IMR-90 (cell line): ENCODE results near the gene ST3GAL4. TPM values are rescaled to one million over a fixed set of nuclear protein-coding genes. Genes with fewer than 3 reads are reported as not detected.

ENCODE experiments used
- ATAC-seq: fragments of 200-7000 bp; cut with Tn5 transposase; 2 replicates; pipeline ENCODE4 v1.9.1; 2020; ENCODE audit warnings: low read depth, mild to moderate bottlenecking, moderate library complexity
- BruUV-seq: library from RNA; stranded (reverse); fragments of 400-500 nt; replicated peaks from 2 replicates; lab custom pipeline; 2021; lab: Mats Ljungman, UMichigan
- CTCF ChIA-PET: fragments of 300-600 bp; formaldehyde crosslinking; extraction: SDS; loops from one replicate; lab custom pipeline; 2021; ENCODE audit warnings: antibody characterized with exemption; lab: Yijun Ruan, JAX
- POLR2A ChIA-PET: fragments of 300-600 bp; sonication (Branson Sonifier 250); formaldehyde crosslinking; loops from one replicate; lab custom pipeline; 2022; ENCODE audit warnings: antibody characterized with exemption; ENCODE audit not compliant: unreplicated experiment; lab: Charles Lee
- DNase-seq: peaks from one replicate; pipeline ENCODE4 v3.0.0; 2013
- H2AFZ ChIP-seq: replicated peaks from 2 replicates; pipeline ENCODE3; 2013; ENCODE audit warnings: low read length, mild to moderate bottlenecking; ENCODE audit not compliant: poor library complexity
- H2AK5ac ChIP-seq: 2 replicates; pipeline ENCODE4 v1.6.1; 2013; ENCODE audit warnings: low read depth, low read length, inconsistent platforms
- H2AK9ac ChIP-seq: replicated peaks from 2 replicates; pipeline ENCODE3; 2013; ENCODE audit warnings: mild to moderate bottlenecking, low read depth, low read length, moderate library complexity; ENCODE audit not compliant: poor library complexity
- H2BK120ac ChIP-seq: 2 replicates; pipeline ENCODE4 v1.6.1; 2013; ENCODE audit warnings: low read depth, low read length, inconsistent platforms
- H2BK15ac ChIP-seq: 3 replicates; pipeline ENCODE4 v1.6.1; 2013; ENCODE audit warnings: low read depth, low read length, inconsistent platforms
- H2BK20ac ChIP-seq: 2 replicates; pipeline ENCODE4 v1.6.1; 2013; ENCODE audit warnings: low read depth, mild to moderate bottlenecking, inconsistent platforms, low read length, moderate library complexity
- H2BK5ac ChIP-seq: 2 replicates; pipeline ENCODE4 v1.6.1; 2013; ENCODE audit warnings: mild to moderate bottlenecking, low read depth, low read length, inconsistent platforms; ENCODE audit not compliant: poor library complexity, severe bottlenecking
- H3K14ac ChIP-seq: replicated peaks from 2 replicates; pipeline ENCODE4 v1.6.1; 2013; ENCODE audit warnings: low read depth, low read length, inconsistent platforms
- H3K18ac ChIP-seq: 2 replicates; pipeline ENCODE4 v1.6.1; 2013; ENCODE audit warnings: low read depth, low read length, control low read depth
- H3K23ac ChIP-seq: 2 replicates; pipeline ENCODE4 v1.6.1; 2013; ENCODE audit warnings: low read depth, low read length, inconsistent platforms
- H3K27ac ChIP-seq: 2 replicates; pipeline ENCODE4 v1.5.1; 2013; ENCODE audit warnings: mild to moderate bottlenecking, control low read depth, low read length; ENCODE audit not compliant: insufficient read depth
- H3K27me3 ChIP-seq: 2 replicates; pipeline ENCODE4 v1.6.1; 2013; ENCODE audit warnings: low read length; ENCODE audit not compliant: control insufficient read depth, insufficient read depth
- H3K36me3 ChIP-seq: 2 replicates; pipeline ENCODE4 v1.6.1; 2013; ENCODE audit warnings: low read length, mixed read lengths; ENCODE audit not compliant: control insufficient read depth, insufficient read depth
- H3K4ac ChIP-seq: 2 replicates; pipeline ENCODE4 v1.6.1; 2013; ENCODE audit warnings: low read depth, low read length, inconsistent platforms
- H3K4me1 ChIP-seq: 2 replicates; pipeline ENCODE4 v1.6.1; 2013; ENCODE audit warnings: low read length, mixed read lengths; ENCODE audit not compliant: control insufficient read depth, insufficient read depth
- H3K4me2 ChIP-seq: 2 replicates; pipeline ENCODE4 v1.6.1; 2013; ENCODE audit warnings: low read depth, mild to moderate bottlenecking, control low read depth, low read length, moderate library complexity
- H3K4me3 ChIP-seq: 2 replicates; pipeline ENCODE4 v1.5.1; 2013; ENCODE audit warnings: low read depth, mild to moderate bottlenecking, control low read depth, low read length, moderate library complexity; ENCODE audit not compliant: insufficient read depth
- H3K56ac ChIP-seq: 2 replicates; pipeline ENCODE4 v1.6.1; 2013; ENCODE audit warnings: low read length, inconsistent platforms; ENCODE audit not compliant: insufficient read depth; ENCODE audit errors: extremely low read depth
- H3K79me1 ChIP-seq, 2 experiments: 2 replicates each; pipeline ENCODE4 v1.6.1; 2013; ENCODE audit warnings: low read length in 2 of 2, inconsistent platforms in 1 of 2, low read depth in 1 of 2
- H3K9ac ChIP-seq: 2 replicates; pipeline ENCODE4 v1.6.1; 2013; ENCODE audit warnings: low read depth, low read length, control low read depth
- H3K9me1 ChIP-seq: 2 replicates; pipeline ENCODE4 v1.6.1; 2013; ENCODE audit warnings: low read length, inconsistent platforms; ENCODE audit not compliant: insufficient read depth
- H3K9me3 ChIP-seq: 2 replicates; pipeline ENCODE4 v1.6.1; 2013; ENCODE audit warnings: low read length; ENCODE audit not compliant: control insufficient read depth, insufficient read depth
- H4K20me1 ChIP-seq: 2 replicates; pipeline ENCODE4 v1.6.1; 2013; ENCODE audit warnings: low read length, inconsistent platforms; ENCODE audit not compliant: insufficient read depth
- H4K5ac ChIP-seq: 2 replicates; pipeline ENCODE4 v1.6.1; 2013; ENCODE audit warnings: mild to moderate bottlenecking, low read depth, low read length, control low read depth
- H4K8ac ChIP-seq, 2 experiments: 2 replicates each; pipeline ENCODE4 v1.6.1; 2013; ENCODE audit warnings: low read depth in 2 of 2, low read length in 2 of 2, control low read depth in 1 of 2, inconsistent platforms in 1 of 2
- H4K91ac ChIP-seq: 2 replicates; pipeline ENCODE4 v1.6.1; 2013; ENCODE audit warnings: low read depth, low read length, inconsistent platforms; ENCODE audit not compliant: insufficient read depth
- CEBPB ChIP-seq: IDR thresholded peaks from 2 replicates; pipeline ENCODE4 v1.6.1; 2012; ENCODE audit warnings: low read depth, low read length, improper control_type of control experiment
- RFX5 ChIP-seq: IDR thresholded peaks from 2 replicates; pipeline ENCODE4 v1.8.0; 2012; ENCODE audit warnings: low read depth, mild to moderate bottlenecking, low read length, moderate library complexity
- WGBS, 2 experiments: methylation state at CpG; one replicate each; pipeline versions ENCODE4 v1.1.5 to v1.1.7; 2013; ENCODE audit warnings: missing lambda C conversion rate in 2 of 2; ENCODE audit not compliant: insufficient read length in 1 of 2; ENCODE audit errors: extremely low coverage in 2 of 2; 5-methylcytosine and 5-hydroxymethylcytosine counted together
- dilution Hi-C: fragments of 300-500 bp; cut with HindIII; formaldehyde crosslinking; loops from one replicate; pipeline ENCODE4 v1.14.3; 2018; ENCODE audit warnings: low sequenced_read_pairs; ENCODE audit not compliant: unreplicated experiment
- in situ Hi-C: fragments of 300-500 bp; cut with MboI; formaldehyde crosslinking; loops from 3 replicates; pipeline ENCODE4 v1.14.3; 2019; ENCODE audit warnings: low sequenced_read_pairs, inconsistent platforms, mixed read lengths
- intact Hi-C: fragments of 100-400 bp; cut with micrococcal nuclease; formaldehyde crosslinking; loops from 2 replicates; pipeline ENCODE4 v1.10.0; 2022
- polyA plus RNA-seq, 3 experiments: library from polyadenylated mRNA; depleted of rRNA; stranded (reverse); fragments of >200 nt; gene quantifications; 2 replicates each; pipeline ENCODE4 v1.2.3, GENCODE V29; 2012; ENCODE audit warnings: low replicate concordance in 1 of 3
- total RNA-seq: library from RNA; depleted of rRNA; stranded (reverse); fragments of >200 nt; gene quantifications from 2 replicates; pipeline ENCODE4 v1.2.3, GENCODE V29; 2012
- TF ChIP-seq, protein P1 (sequence below): conservative IDR thresholded peaks from 2 replicates; pipeline ENCODE4 v1.5.1; 2012; ENCODE audit warnings: mild to moderate bottlenecking, low read depth, low read length, improper control_type of control experiment

The ST3GAL4 gene
- total and polyA plus RNA-seq, 2 of the 4 experiments (the other 2 are of a cell fraction) = 17.0 to 19.7 TPM

DNA sequence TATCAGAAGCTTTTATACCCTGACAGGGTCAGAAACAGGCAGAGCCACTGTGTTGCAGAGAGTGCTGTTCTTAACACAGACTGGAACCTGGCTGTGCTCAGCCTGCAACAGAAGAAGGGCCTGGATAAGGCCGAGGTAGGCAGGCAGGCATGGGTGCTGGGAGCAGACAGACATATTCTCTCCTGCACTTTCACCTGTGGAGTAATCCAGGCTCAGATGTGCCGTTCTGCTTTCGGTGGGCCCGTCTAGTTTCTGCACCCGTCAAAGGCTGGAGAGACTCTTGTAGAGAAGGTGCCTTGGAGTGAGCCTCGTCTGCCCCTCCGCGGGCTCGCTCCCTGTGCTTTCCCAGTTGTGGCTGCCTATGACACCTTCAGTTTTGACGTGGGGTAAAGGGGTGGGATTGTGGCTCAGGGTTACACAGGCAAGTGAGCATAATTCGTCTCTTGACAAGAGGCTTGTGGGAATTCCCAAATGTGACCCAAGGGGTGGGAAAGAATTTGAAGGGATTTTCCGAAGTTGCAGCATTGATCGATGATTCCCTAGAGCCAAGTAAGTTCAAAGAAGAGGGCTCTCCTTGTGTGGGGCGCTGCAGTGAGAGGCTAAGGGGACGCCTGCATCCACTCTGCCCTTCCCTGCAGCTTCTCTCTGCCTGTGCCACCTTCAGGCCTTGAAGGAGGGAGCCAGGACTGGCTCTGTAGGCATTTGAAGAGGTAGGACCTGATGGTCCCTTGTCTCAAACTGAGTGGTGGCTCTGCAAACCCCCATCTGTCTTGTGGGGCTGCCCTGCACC is 16.2 kb upstream of the ST3GAL4 start:
- Histone ChIP-seq H2BK120ac (no peak overlapping the region; the same call in 1 of the 2 replicates), H2AK5ac (no peak overlapping the region), H3K18ac (no peak overlapping the region), H2BK15ac (no peak overlapping the region), H3K9me3 (no peaks in the 10 kb centered on the region), H3K14ac (no peak overlapping the region), H2AK9ac (no peak overlapping the region), H3K27me3 (no peaks in the 10 kb centered on the region), H3K36me3 (peaks cover 11% of the 10 kb centered on the region; the same call in 1 of the 2 replicates), H4K8ac (no peak overlapping the region), H3K4me1 (peaks cover 14% of the 10 kb centered on the region), H2AFZ (no peak overlapping the region), H3K9me1 (peaks cover 26% of the 10 kb centered on the region), H3K23ac (no peak overlapping the region), H4K91ac (no peak overlapping the region), H3K4me2 (no peak overlapping the region), H4K5ac (no peak overlapping the region), H4K20me1 (peaks cover 4% of the 10 kb centered on the region; the same call in 1 of the 2 replicates), H3K9ac (no peak overlapping the region), H3K4ac (no peak overlapping the region), H3K56ac (no peak overlapping the region), H2BK5ac (no peak overlapping the region), H3K4me3 (no peak overlapping the region), H3K79me1 (peaks cover 0 to 13% of the 10 kb centered on the region in 2 experiments; a peak in 1 of 4 replicates), H3K27ac (no peak overlapping the region), H2BK20ac (no peak overlapping the region)
- intact Hi-C loops = no loop called here
- POLR2A ChIA-PET = no interaction called here
- TF ChIP-seq CEBPB = peak; percentile 37; the same call in 1 of the 2 replicates
- TF ChIP-seq, protein P1, sequence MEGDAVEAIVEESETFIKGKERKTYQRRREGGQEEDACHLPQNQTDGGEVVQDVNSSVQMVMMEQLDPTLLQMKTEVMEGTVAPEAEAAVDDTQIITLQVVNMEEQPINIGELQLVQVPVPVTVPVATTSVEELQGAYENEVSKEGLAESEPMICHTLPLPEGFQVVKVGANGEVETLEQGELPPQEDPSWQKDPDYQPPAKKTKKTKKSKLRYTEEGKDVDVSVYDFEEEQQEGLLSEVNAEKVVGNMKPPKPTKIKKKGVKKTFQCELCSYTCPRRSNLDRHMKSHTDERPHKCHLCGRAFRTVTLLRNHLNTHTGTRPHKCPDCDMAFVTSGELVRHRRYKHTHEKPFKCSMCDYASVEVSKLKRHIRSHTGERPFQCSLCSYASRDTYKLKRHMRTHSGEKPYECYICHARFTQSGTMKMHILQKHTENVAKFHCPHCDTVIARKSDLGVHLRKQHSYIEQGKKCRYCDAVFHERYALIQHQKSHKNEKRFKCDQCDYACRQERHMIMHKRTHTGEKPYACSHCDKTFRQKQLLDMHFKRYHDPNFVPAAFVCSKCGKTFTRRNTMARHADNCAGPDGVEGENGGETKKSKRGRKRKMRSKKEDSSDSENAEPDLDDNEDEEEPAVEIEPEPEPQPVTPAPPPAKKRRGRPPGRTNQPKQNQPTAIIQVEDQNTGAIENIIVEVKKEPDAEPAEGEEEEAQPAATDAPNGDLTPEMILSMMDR = no peak
- no peak for TF ChIP-seq RFX5
- CTCF ChIA-PET = no interaction called here
- 67% methylated on average over 3 of the region's 15 CpGs; no CpG with 5 or more reads in 1 of the 2 experiments for WGBS, 2 experiments
- DNase-seq (peak; percentile 73), ATAC-seq (no peak)
- in situ Hi-C loops = no loop called here
- no TSS peak for BruUV-seq
- dilution Hi-C loops = no loop called here
